Smooth muscle cell (in vitro differentiated cells): Measurements from ENCODE around the gene ENDOG. TPM values are rescaled to one million over a fixed set of nuclear protein-coding genes. Genes with fewer than 3 reads are reported as not detected.
"Not testable (repeated sequence)": the region's sequence is repeated elsewhere in the genome, so short reads cannot be mapped to it uniquely, and the experiment has no call there.

Experiments
- DNase-seq: peaks from one replicate; lab custom pipeline; 2025; ENCODE audit not compliant: unreplicated experiment; lab: John Stamatoyannopoulos, UW
- H2AFZ ChIP-seq: fragments of 200-600 bp; sonication (generic); 2 replicates; pipeline ENCODE4 v1.6.0; 2016; ENCODE audit warnings: antibody characterized with exemption, low read depth, mild to moderate bottlenecking
- H3F3A ChIP-seq: fragments of 200-600 bp; sonication (generic); 2 replicates; pipeline ENCODE4 v1.6.0; 2017; ENCODE audit warnings: antibody characterized with exemption, low read depth
- H3K27ac ChIP-seq: fragments of 200-600 bp; sonication (generic); 2 replicates; pipeline ENCODE4 v1.5.1; 2016; ENCODE audit warnings: low read depth, mild to moderate bottlenecking
- H3K27me3 ChIP-seq: fragments of 200-600 bp; sonication (generic); 2 replicates; pipeline ENCODE4 v1.6.1; 2016; ENCODE audit warnings: low read depth, mild to moderate bottlenecking
- H3K36me3 ChIP-seq: fragments of 200-600 bp; sonication (generic); 2 replicates; pipeline ENCODE4 v1.5.1; 2016; ENCODE audit warnings: low read depth
- H3K4me1 ChIP-seq: fragments of 200-600 bp; sonication (generic); 2 replicates; pipeline ENCODE4 v1.5.1; 2016; ENCODE audit warnings: low read depth
- H3K4me2 ChIP-seq: fragments of 200-600 bp; sonication (generic); 2 replicates; pipeline ENCODE4 v1.6.0; 2016; ENCODE audit warnings: mild to moderate bottlenecking
- H3K4me3 ChIP-seq: fragments of 200-600 bp; sonication (generic); 2 replicates; pipeline ENCODE4 v1.5.1; 2016; ENCODE audit warnings: mild to moderate bottlenecking
- H3K79me2 ChIP-seq: fragments of 200-600 bp; sonication (generic); 2 replicates; pipeline ENCODE4 v1.6.0; 2016; ENCODE audit warnings: low read depth, mild to moderate bottlenecking
- H3K9ac ChIP-seq: fragments of 200-600 bp; sonication (generic); 2 replicates; pipeline ENCODE4 v1.6.0; 2016; ENCODE audit warnings: low read depth
- H3K9me3 ChIP-seq: fragments of 200-600 bp; sonication (generic); replicated peaks from 2 replicates; pipeline ENCODE4 v1.5.1; 2016; ENCODE audit warnings: low read depth
- H4K20me1 ChIP-seq: fragments of 200-600 bp; sonication (generic); 2 replicates; pipeline ENCODE4 v1.6.0; 2016; ENCODE audit warnings: low read depth
- WGBS: methylation state at CpG from one replicate; pipeline ENCODE4 v1.1.7; 2016; ENCODE audit warnings: low lambda C conversion rate; 5-methylcytosine and 5-hydroxymethylcytosine counted together
- polyA plus RNA-seq: library from polyadenylated mRNA; unstranded; fragments of >200 nt; fragmentation: Nextera tagmentation; extraction: Ambion mirVana; gene quantifications from 2 replicates; pipeline ENCODE4 v1.2.1, GENCODE V29; 2016
- total RNA-seq: library from RNA; depleted of rRNA; stranded (reverse); fragments of >200 nt; gene quantifications from 2 replicates; pipeline ENCODE4 v1.2.3, GENCODE V29; 2014
- TF ChIP-seq, protein P1 (sequence below): fragments of 200-600 bp; sonication (generic); IDR thresholded peaks from 2 replicates; pipeline ENCODE4 v1.5.1; 2017; ENCODE audit warnings: borderline replicate concordance, mild to moderate bottlenecking, antibody characterized with exemption; ENCODE audit not compliant: insufficient read depth, poor library complexity, severe bottlenecking

The ENDOG gene
- total and polyA plus RNA-seq, 2 experiments from 2014 or later = 18.4 to 30.5 TPM

DNA sequence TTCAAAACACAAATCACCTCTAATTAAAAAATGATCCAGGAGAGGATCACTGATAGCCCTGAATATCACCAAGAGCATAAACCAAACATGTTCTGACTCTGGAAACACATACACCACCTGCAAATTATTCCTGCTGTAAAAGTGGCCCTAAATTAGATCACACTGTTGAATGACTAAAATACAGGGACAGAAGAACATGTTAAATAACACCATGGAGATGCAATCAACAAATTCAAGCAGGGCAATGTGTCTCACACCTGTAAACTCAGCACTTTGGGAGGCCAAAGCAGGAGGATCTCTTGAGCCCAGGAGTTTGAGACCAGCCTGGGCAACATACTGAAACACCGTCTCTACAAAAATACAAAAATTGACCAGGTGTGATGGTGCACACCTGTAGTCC lies 29.5 kb downstream of the ENDOG start:
- Histone ChIP-seq H3K4me1 (no peaks in the 10 kb centered on the region), H3K27ac (no peak overlapping the region), H2AFZ (no peak overlapping the region), H3K27me3 (no peaks in the 10 kb centered on the region), H3K9ac (no peak overlapping the region), H3K4me3 (no peak overlapping the region), H3K79me2 (no peaks in the 10 kb centered on the region), H3K4me2 (no peak overlapping the region), H3F3A (no peaks in the 10 kb centered on the region), H3K9me3 (no peaks in the 10 kb centered on the region), H4K20me1 (no peaks in the 10 kb centered on the region), H3K36me3 (no peaks in the 10 kb centered on the region)
- no peak for DNase-seq
- 100% methylated on average over 1 of the region's 1 CpG for WGBS
- TF ChIP-seq, protein P1, sequence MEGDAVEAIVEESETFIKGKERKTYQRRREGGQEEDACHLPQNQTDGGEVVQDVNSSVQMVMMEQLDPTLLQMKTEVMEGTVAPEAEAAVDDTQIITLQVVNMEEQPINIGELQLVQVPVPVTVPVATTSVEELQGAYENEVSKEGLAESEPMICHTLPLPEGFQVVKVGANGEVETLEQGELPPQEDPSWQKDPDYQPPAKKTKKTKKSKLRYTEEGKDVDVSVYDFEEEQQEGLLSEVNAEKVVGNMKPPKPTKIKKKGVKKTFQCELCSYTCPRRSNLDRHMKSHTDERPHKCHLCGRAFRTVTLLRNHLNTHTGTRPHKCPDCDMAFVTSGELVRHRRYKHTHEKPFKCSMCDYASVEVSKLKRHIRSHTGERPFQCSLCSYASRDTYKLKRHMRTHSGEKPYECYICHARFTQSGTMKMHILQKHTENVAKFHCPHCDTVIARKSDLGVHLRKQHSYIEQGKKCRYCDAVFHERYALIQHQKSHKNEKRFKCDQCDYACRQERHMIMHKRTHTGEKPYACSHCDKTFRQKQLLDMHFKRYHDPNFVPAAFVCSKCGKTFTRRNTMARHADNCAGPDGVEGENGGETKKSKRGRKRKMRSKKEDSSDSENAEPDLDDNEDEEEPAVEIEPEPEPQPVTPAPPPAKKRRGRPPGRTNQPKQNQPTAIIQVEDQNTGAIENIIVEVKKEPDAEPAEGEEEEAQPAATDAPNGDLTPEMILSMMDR = no peak

DNA sequence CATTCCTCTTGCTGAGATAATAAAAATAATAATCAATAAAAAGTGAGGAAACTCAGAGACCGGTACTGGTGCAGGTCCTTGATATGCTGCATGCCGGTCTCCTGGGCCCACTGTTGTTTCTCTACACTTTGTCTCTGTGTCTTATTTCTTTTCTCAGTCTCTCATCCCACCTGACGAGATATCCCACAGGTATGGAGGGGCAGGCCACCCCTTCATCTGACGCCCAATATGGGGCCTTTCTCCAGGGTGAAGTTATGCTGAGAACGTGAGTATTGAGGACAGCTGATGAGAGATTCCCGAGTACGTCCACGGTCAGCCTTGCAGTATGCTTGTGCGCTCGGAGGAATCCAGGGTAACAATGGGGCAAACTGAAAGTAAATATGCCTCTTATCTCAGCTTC lies 32.7 kb downstream of the ENDOG start:
- not testable (repeated sequence) for H3F3A ChIP-seq, H3K4me3 ChIP-seq, H3K27me3 ChIP-seq, H3K4me2 ChIP-seq, H2AFZ ChIP-seq, H4K20me1 ChIP-seq, H3K36me3 ChIP-seq, H3K4me1 ChIP-seq, H3K27ac ChIP-seq, H3K79me2 ChIP-seq, H3K9me3 ChIP-seq, DNase-seq, H3K9ac ChIP-seq
- WGBS = 93% methylated on average over 10 of the region's 10 CpGs

DNA sequence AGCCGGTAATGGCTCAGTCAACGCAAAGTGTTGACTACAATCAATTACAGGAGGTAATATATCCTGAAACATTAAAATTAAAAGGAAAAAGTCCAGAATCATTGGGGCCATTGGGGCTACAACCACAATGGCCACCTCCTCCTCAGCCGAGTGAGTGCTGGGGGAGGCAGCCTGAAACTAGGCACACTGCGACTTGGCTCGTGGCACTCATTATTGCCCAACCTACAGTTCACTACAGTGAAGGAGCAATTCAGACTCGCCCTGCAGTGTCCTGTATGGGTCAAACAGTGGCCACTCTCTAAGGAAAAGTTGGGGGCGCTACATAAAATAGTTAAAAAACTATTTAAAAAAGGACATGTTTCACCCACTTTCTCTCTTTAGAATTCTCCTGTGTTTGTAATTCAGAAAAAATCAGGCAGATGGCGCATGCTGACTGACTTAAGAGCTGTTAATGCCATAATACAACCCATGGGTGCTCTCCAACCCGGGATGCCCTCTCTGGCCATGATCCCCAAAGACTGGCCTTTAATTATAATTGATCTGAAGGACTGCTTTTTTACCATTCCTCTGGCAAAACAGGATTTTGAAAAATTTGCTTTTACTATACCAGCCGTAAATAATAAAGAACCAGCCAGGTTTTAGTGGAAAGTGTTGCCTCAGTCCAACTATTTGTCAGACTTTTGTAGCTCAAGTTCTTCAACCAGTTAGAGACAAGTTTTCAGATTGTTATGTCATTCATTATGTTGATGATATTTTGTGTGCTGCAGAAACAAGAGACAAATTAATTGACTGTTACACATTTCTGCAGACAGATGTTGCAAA lies 33.7 kb downstream of the ENDOG start:
- H3K27me3 ChIP-seq, H3K4me2 ChIP-seq, H3K4me3 ChIP-seq, H2AFZ ChIP-seq, H3K4me1 ChIP-seq, H3K9me3 ChIP-seq, H3K36me3 ChIP-seq, H3F3A ChIP-seq, H3K9ac ChIP-seq, H3K27ac ChIP-seq, H3K79me2 ChIP-seq, DNase-seq, H4K20me1 ChIP-seq: not testable (repeated sequence)
- 79% methylated on average over 10 of the region's 10 CpGs for WGBS
- TF ChIP-seq, protein P1 = peak; percentile 46

DNA sequence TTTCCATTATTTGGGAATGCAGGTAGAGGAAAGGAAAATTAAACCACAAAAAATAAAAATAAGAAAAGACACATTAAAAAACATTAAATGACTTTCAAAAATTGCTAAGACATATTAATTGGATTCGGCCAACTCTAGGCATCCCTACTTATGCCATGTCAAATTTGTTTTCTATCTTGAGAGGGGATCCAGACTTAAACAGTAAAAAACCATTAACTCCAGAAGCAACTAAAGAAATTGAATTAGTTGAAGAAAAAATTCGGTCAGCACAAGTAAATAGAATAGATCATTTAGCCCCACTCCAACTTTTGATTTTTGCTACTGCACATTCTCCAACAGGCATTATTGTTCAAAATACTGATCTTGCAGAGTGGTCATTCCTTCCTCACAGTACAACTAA lies 34.3 kb downstream of the ENDOG start:
- H3K9ac ChIP-seq, H3K4me1 ChIP-seq, H3K79me2 ChIP-seq, H3K9me3 ChIP-seq, H4K20me1 ChIP-seq, DNase-seq, H3F3A ChIP-seq, H3K36me3 ChIP-seq, H3K4me2 ChIP-seq, H2AFZ ChIP-seq, H3K27ac ChIP-seq, H3K4me3 ChIP-seq, H3K27me3 ChIP-seq: not testable (repeated sequence)
- WGBS = 94% methylated on average over 2 of the region's 2 CpGs

DNA sequence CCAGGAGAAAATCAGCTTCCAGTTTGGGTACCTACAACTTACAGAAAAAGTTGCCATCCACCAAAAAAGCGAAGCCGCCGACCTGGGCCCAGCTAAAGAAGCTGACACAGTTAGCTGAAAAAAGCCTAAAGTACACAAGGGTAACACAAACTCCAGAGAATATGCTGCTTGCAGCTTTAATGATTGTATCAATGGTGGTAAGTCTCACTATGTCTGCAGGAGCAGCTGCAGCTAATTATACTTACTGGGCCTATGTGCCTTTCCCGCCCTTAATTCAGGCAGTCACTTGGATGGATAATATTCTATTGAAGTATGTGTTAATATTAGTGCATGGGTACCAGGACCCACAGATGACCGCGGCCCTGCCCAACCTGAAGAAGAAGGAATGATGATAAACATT lies 36.2 kb downstream of the ENDOG start:
- H3K36me3 ChIP-seq, DNase-seq, H3K27me3 ChIP-seq, H3K4me1 ChIP-seq, H4K20me1 ChIP-seq, H3K9ac ChIP-seq, H3K27ac ChIP-seq, H3K4me2 ChIP-seq, H3K4me3 ChIP-seq, H2AFZ ChIP-seq, H3K9me3 ChIP-seq, H3F3A ChIP-seq, H3K79me2 ChIP-seq: not testable (repeated sequence)
- WGBS = 93% methylated on average over 6 of the region's 6 CpGs

DNA sequence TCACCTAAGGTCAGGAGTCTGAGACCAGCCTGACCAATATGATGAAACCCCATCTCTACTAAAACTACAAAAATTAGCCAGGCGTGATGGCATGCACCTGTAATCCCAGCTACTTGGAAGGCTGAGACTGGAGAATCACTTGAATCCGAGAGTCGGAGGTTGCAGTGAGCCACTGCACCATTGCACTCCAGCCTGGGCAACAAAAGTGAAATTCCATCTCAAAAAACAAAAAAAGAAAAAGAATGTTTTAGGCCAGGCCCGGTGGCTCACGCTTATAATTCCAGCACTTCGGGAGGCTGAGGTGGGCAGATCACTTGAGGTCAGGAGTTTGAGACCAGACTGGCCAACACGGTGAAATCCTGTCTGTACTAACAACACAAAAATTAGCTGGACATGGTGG lies 40.2 kb downstream of the ENDOG start:
- not testable (repeated sequence) for H2AFZ ChIP-seq, DNase-seq, H3K4me3 ChIP-seq, H3F3A ChIP-seq, H3K4me1 ChIP-seq, H3K36me3 ChIP-seq, H3K79me2 ChIP-seq, H3K27me3 ChIP-seq, H3K9me3 ChIP-seq, H3K9ac ChIP-seq, H4K20me1 ChIP-seq, H3K4me2 ChIP-seq, H3K27ac ChIP-seq
- WGBS = 91% methylated on average over 7 of the region's 7 CpGs
